ENCODE results near the gene CLCNKB.

Gene CLCNKB

GRCh38 chr1:16077406-16078245 is 34.0 kb downstream of the CLCNKB start:
- no peak for DNase-seq

GRCh38 chr1:16078925-16079656 is 35.5 kb downstream of the CLCNKB start:
- peak; percentile 75 for DNase-seq

GRCh38 chr1:16080422-16081150 is 37.0 kb downstream of the CLCNKB start:
- DNase-seq = no peak

GRCh38 chr1:16081636-16082035 is 38.1 kb downstream of the CLCNKB start:
- DNase-seq = no peak

GRCh38 chr1:16082283-16083038 is 38.9 kb downstream of the CLCNKB start:
- DNase-seq = peak; percentile 59

- DNase-seq = no peak
Observed at GRCh38 chr1:16083486-16083885, 39.9 kb downstream of the CLCNKB start.

- no peak for DNase-seq
Observed at GRCh38 chr1:16085522-16085921, 41.9 kb downstream of the CLCNKB start.

GRCh38 chr1:16087733-16088132 is 44.2 kb downstream of the CLCNKB start:
- DNase-seq = no peak

- DNase-seq = no peak
Observed at GRCh38 chr1:16088351-16088911, 44.8 kb downstream of the CLCNKB start.

GRCh38 chr1:16088996-16089395 is 45.4 kb downstream of the CLCNKB start:
- DNase-seq = no peak

GRCh38 chr1:16090076-16090826 is 46.7 kb downstream of the CLCNKB start:
- DNase-seq = no peak

GRCh38 chr1:16091296-16091695 is 47.7 kb downstream of the CLCNKB start:
- DNase-seq = no peak

GRCh38 chr1:16092097-16092922 is 48.7 kb downstream of the CLCNKB start:
- DNase-seq = no peak

GRCh38 chr1:16092923-16093511 is 49.4 kb downstream of the CLCNKB start:
- no peak for DNase-seq

GRCh38 chr1:16093611-16094010 is 50.0 kb downstream of the CLCNKB start:
- DNase-seq = no peak

GRCh38 chr1:16094453-16095158 is 51.0 kb downstream of the CLCNKB start:
- no peak for DNase-seq

- DNase-seq = no peak
Observed at GRCh38 chr1:16095447-16095846, 51.9 kb downstream of the CLCNKB start.

GRCh38 chr1:16099412-16099811 is 55.8 kb downstream of the CLCNKB start:
- no peak for DNase-seq

GRCh38 chr1:16101623-16102022 is 58.0 kb downstream of the CLCNKB start:
- DNase-seq = no peak
